Lung (tissue), 12 donors: ENCODE data around the gene PPP2R3A. TPM values are rescaled to one million over a fixed set of nuclear protein-coding genes. Genes with fewer than 3 reads are reported as not detected.
A peak's percentile ranks its signal among the peaks of the same experiment; 100 is the strongest.

Experiments
- ATAC-seq: fragments of 200-7000 bp; cut with Tn5 transposase; one replicate; pipeline ENCODE4 v1.9.1; 2020; ENCODE audit warnings: moderate number of reproducible peaks; ENCODE audit not compliant: insufficient read depth, low FRiP score
- DNase-seq, 3 donors: peaks; one replicate each; pipeline ENCODE4 v3.0.0-alpha.2; 2013 to 2017
- H3K27ac ChIP-seq, 2 donors: one replicate each; pipeline ENCODE4 v1.5.1; 2013; ENCODE audit warnings: mild to moderate bottlenecking in 2 of 2, moderate library complexity in 2 of 2, control low read depth in 1 of 2, inconsistent platforms in 1 of 2, low read depth in 1 of 2, low read length in 1 of 2
- H3K27me3 ChIP-seq, 3 donors: one replicate each; pipeline ENCODE4 v1.5.1; 2013; ENCODE audit warnings: low read length in 2 of 3; ENCODE audit not compliant: control insufficient read depth in 3 of 3, insufficient read depth in 3 of 3
- H3K36me3 ChIP-seq, 4 donors: one replicate each; pipeline ENCODE4 v1.5.1; 2013; ENCODE audit warnings: low read length in 4 of 4, mild to moderate bottlenecking in 1 of 4, moderate library complexity in 1 of 4; ENCODE audit not compliant: control insufficient read depth in 4 of 4, insufficient read depth in 4 of 4
- H3K4me1 ChIP-seq, 5 donors: one replicate each; pipeline ENCODE4 v1.5.1; 2013; ENCODE audit warnings: low read length in 5 of 5, mild to moderate bottlenecking in 2 of 5, moderate library complexity in 1 of 5; ENCODE audit not compliant: control insufficient read depth in 5 of 5, insufficient read depth in 5 of 5
- H3K4me3 ChIP-seq: one replicate; pipeline ENCODE4 v1.5.1; 2013; ENCODE audit warnings: mild to moderate bottlenecking, control low read depth, moderate library complexity
- H3K9ac ChIP-seq, 2 donors: one replicate each; pipeline ENCODE4 v1.5.1; 2013; ENCODE audit warnings: low read length in 2 of 2, control low read depth in 1 of 2; ENCODE audit not compliant: insufficient read depth in 1 of 2
- H3K9me3 ChIP-seq, 4 donors: one replicate each; pipeline ENCODE4 v1.5.1; 2013; ENCODE audit warnings: low read length in 3 of 4, mild to moderate bottlenecking in 1 of 4, moderate library complexity in 1 of 4; ENCODE audit not compliant: control insufficient read depth in 4 of 4, insufficient read depth in 3 of 4
- CTCF ChIP-seq: IDR thresholded peaks from 2 replicates; pipeline ENCODE4 v1.5.1; 2012; ENCODE audit warnings: mild to moderate bottlenecking; ENCODE audit errors: control extremely low read depth, extremely low read depth
- WGBS, 2 donors: extraction: QIAGEN DNeasy Blood & Tissue Kit; methylation state at CpG; one replicate each; pipeline ENCODE4 v1.1.7; 2013; 5-methylcytosine and 5-hydroxymethylcytosine counted together
- polyA plus RNA-seq, 2 donors: library from polyadenylated mRNA; stranded (reverse); fragments of 200-250 nt; gene quantifications; one replicate each; pipeline ENCODE4 v1.2.1, GENCODE V29; 2013
- total RNA-seq, 2 donors: library from RNA; depleted of rRNA in 1 of 2; stranded (reverse); fragments of >200 nt in 1 of 2; gene quantifications; one replicate each; pipeline ENCODE4 v1.2.1, GENCODE V29; 2014 to 2021
- donor health status: control.
- donor health status: control.
- donor health status: Bipolar disorder and iron deficiency.
- donor health status: healthy.
- donor health status: DM: yes; HTN: yes; CAD: no.

Gene PPP2R3A
- total and polyA plus RNA-seq, 4 donors, result 1.6 to 17.0 (median 4.6) TPM

GRCh38 chr3:136177876-136178275 is 212.3 kb downstream of the PPP2R3A start:
- no peak for DNase-seq
- no peak overlapping the region for H3K27ac ChIP-seq
- no peak overlapping the region for H3K9ac ChIP-seq
- 60 to 71% methylated on average over 4 of the region's 4 CpGs for WGBS, 2 donors
- no peaks in the 10 kb centered on the region for H3K9me3 ChIP-seq
- no peak for ATAC-seq
- H3K4me3 ChIP-seq, result no peak overlapping the region
- H3K36me3 ChIP-seq, result no peaks in the 10 kb centered on the region
- H3K4me1 ChIP-seq, result peaks cover 0 to 20% (median 5%) of the 10 kb centered on the region in 5 donors
- no peak for TF ChIP-seq CTCF
- no peaks in the 10 kb centered on the region for H3K27me3 ChIP-seq

GRCh38 chr3:136181741-136182140 is 216.2 kb downstream of the PPP2R3A start:
- TF ChIP-seq CTCF, result no peak
- ATAC-seq, result no peak
- Histone ChIP-seq H3K27me3 (no peaks in the 10 kb centered on the region), H3K27ac (no peak overlapping the region), H3K4me1 (peaks cover 0 to 11% (median 1%) of the 10 kb centered on the region in 5 donors), H3K9ac (no peak overlapping the region), H3K4me3 (no peak overlapping the region), H3K9me3 (no peaks in the 10 kb centered on the region), H3K36me3 (no peaks in the 10 kb centered on the region)
- WGBS, 2 donors, result 91 to 93% methylated on average over 8 of the region's 8 CpGs
- no peak for DNase-seq

GRCh38 chr3:136184703-136185102 is 219.2 kb downstream of the PPP2R3A start:
- no peak for DNase-seq
- Histone ChIP-seq H3K36me3 (no peaks in the 10 kb centered on the region), H3K4me3 (no peak overlapping the region), H3K4me1 (peaks cover 0 to 12% (median 4%) of the 10 kb centered on the region in 5 donors), H3K27me3 (no peaks in the 10 kb centered on the region), H3K9ac (no peak overlapping the region), H3K27ac (no peak overlapping the region), H3K9me3 (no peaks in the 10 kb centered on the region)
- TF ChIP-seq CTCF, result no peak
- ATAC-seq, result no peak
- 74 to 81% methylated on average over 2 of the region's 2 CpGs for WGBS, 2 donors

- DNase-seq (no peak), ATAC-seq (peak; percentile 51)
- peaks cover 1 to 11% (median 10%) of the 10 kb centered on the region in 5 donors for H3K4me1 ChIP-seq
Measured at GRCh38 chr3:136186344-136186743, 220.8 kb downstream of the PPP2R3A start.

More at GRCh38 chr3:136186344-136186743, 220.8 kb downstream of the PPP2R3A start:
- Histone ChIP-seq H3K36me3 (peaks cover 0 to under 1% (median 0%) of the 10 kb centered on the region in 4 donors), H3K4me3 (no peak overlapping the region), H3K9ac (no peak overlapping the region), H3K9me3 (no peaks in the 10 kb centered on the region), H3K27ac (no peak overlapping the region), H3K27me3 (no peaks in the 10 kb centered on the region)
- TF ChIP-seq CTCF, result no peak
- 40 to 42% methylated on average over 3 of the region's 3 CpGs for WGBS, 2 donors
